Measurements from ENCODE around the gene CARMIL3. TPM values are rescaled to one million over a fixed set of nuclear protein-coding genes. Genes with fewer than 3 reads are reported as not detected.

CARMIL3 gene
- total and polyA plus RNA-seq, 2 experiments from 2014 or later = 3.7 to 11.8 TPM

DNA sequence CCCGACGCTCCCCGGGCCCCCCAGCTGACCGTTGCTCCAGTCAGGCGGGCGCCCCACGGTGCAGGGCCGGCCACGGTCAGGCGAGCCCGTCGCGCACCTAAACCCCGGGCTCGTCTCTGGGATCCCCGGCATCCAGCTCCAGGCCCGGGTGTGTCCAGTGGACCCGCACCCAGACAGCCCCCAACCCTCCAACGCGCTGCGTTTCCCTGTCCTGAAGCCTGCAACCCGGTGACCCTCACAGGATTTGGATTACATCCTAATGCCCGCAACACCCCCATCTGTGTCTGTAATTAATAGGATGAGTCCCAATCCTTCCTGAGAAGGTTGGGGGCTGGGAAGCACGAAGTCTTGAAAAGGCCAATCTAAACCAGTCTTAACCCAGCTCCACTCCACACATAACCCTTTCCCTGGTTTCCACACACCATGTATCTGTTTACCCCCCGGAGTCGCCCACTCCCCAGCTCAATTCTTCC lies 30.0 kb downstream of the CARMIL3 start:
- peaks cover 34% of the 10 kb centered on the region for H3K4me1 Mint-ChIP-seq
- no peak for DNase-seq (ENCODE audit: low spot score)
- H3K27ac Mint-ChIP-seq = no peak overlapping the region
- peaks cover 14% of the 10 kb centered on the region; the same call in 1 of the 2 replicates for H3K27me3 ChIP-seq (ENCODE audit: insufficient read depth)
- H3F3A ChIP-seq (replicated peaks; ENCODE audit: low read depth) = peaks cover 15% of the 10 kb centered on the region; the same call in 1 of the 2 replicates
- no peaks in the 10 kb centered on the region for H3K79me2 ChIP-seq (replicated peaks; ENCODE audit: insufficient read depth)
- no peak for TF ChIP-seq CREB1 (CRISPR knock-in tag; IDR thresholded peaks at IDR 0.05; ENCODE audit: low read depth)
- H3K36me3 Mint-ChIP-seq (ENCODE audit: low read depth) = no peaks in the 10 kb centered on the region; the same call in 2 of the 3 replicates
- no peaks in the 10 kb centered on the region for H3K36me3 ChIP-seq (ENCODE audit: insufficient read depth)
- H2AFZ ChIP-seq = peak overlapping the region; percentile 94
- no peak overlapping the region for H3K27ac ChIP-seq (ENCODE audit: low read depth)
- peak overlapping the region; percentile 76 for H3K4me3 Mint-ChIP-seq
- ATAC-seq = peak; percentile 33
- H3K4me2 ChIP-seq = peak overlapping the region; percentile 95
- peaks cover 40% of the 10 kb centered on the region for H3K27me3 Mint-ChIP-seq (ENCODE audit: insufficient read depth, low read depth, poor library complexity)
- no peaks in the 10 kb centered on the region for H3K9me2 ChIP-seq (ENCODE audit: insufficient read depth)
- peaks cover 19% of the 10 kb centered on the region for H3K4me1 ChIP-seq (ENCODE audit: insufficient read depth)
- no peaks in the 10 kb centered on the region for H4K20me1 ChIP-seq (replicated peaks; ENCODE audit: insufficient read depth)
- no peaks in the 10 kb centered on the region for H3K9me3 Mint-ChIP-seq
- peak overlapping the region; percentile 83 for H3K4me3 ChIP-seq

GRCh38 chr14:24082411-24083080 lies 30.7 kb downstream of the CARMIL3 start:
- ATAC-seq (no peak), DNase-seq (ENCODE audit: low spot score) (no peak)
- peak overlapping the region; percentile 95; the same call in 1 of the 2 replicates for H3K4me2 ChIP-seq
- no peaks in the 10 kb centered on the region for H3K9me2 ChIP-seq (ENCODE audit: insufficient read depth)
- H4K20me1 ChIP-seq (replicated peaks; ENCODE audit: insufficient read depth) = no peaks in the 10 kb centered on the region
- H2AFZ ChIP-seq = no peak overlapping the region; the same call in 1 of the 2 replicates
- Mint-ChIP-seq H3K9me3 (no peaks in the 10 kb centered on the region), H3K36me3 (ENCODE audit: low read depth) (no peaks in the 10 kb centered on the region; the same call in 2 of the 3 replicates), H3K4me3 (peak overlapping the region; percentile 76), H3K27me3 (ENCODE audit: insufficient read depth, low read depth, poor library complexity) (peaks cover 36% of the 10 kb centered on the region), H3K27ac (no peak overlapping the region), H3K4me1 (peaks cover 34% of the 10 kb centered on the region)
- no peak overlapping the region for H3K27ac ChIP-seq (ENCODE audit: low read depth)
- H3K4me1 ChIP-seq (ENCODE audit: insufficient read depth) = peaks cover 19% of the 10 kb centered on the region
- no peaks in the 10 kb centered on the region for H3K79me2 ChIP-seq (replicated peaks; ENCODE audit: insufficient read depth)
- H3F3A ChIP-seq (replicated peaks; ENCODE audit: low read depth) = peaks cover 15% of the 10 kb centered on the region; the same call in 1 of the 2 replicates
- peak overlapping the region; percentile 83; the same call in 1 of the 2 replicates for H3K4me3 ChIP-seq
- H3K36me3 ChIP-seq (ENCODE audit: insufficient read depth) = no peaks in the 10 kb centered on the region
- H3K27me3 ChIP-seq (ENCODE audit: insufficient read depth) = peaks cover 14% of the 10 kb centered on the region; the same call in 1 of the 2 replicates
- TF ChIP-seq EZH2 (IDR thresholded peaks at IDR 0.05; ENCODE audit: low read depth, unreplicated experiment) = no peak

- Histone ChIP-seq H3K27ac (ENCODE audit: low read depth) (no peak overlapping the region), H3F3A (replicated peaks; ENCODE audit: low read depth) (peaks cover 15% of the 10 kb centered on the region; the same call in 1 of the 2 replicates), H3K9me2 (ENCODE audit: insufficient read depth) (no peaks in the 10 kb centered on the region), H2AFZ (no peak overlapping the region), H3K79me2 (replicated peaks; ENCODE audit: insufficient read depth) (no peaks in the 10 kb centered on the region), H3K4me2 (no peak overlapping the region), H3K27me3 (ENCODE audit: insufficient read depth) (peaks cover 14% of the 10 kb centered on the region; the same call in 1 of the 2 replicates), H3K4me1 (ENCODE audit: insufficient read depth) (peaks cover 19% of the 10 kb centered on the region), H3K4me3 (no peak overlapping the region), H3K36me3 (ENCODE audit: insufficient read depth) (no peaks in the 10 kb centered on the region), H4K20me1 (replicated peaks; ENCODE audit: insufficient read depth) (no peaks in the 10 kb centered on the region)
- TF ChIP-seq ZNF462 (CRISPR knock-in tag; IDR thresholded peaks at IDR 0.05) (no peak), STAT1 (IDR thresholded peaks at IDR 0.05; ENCODE audit: unreplicated experiment) (no peak)
- ATAC-seq = no peak
- Mint-ChIP-seq H3K4me3 (no peak overlapping the region), H3K9me3 (no peaks in the 10 kb centered on the region), H3K4me1 (peaks cover 27% of the 10 kb centered on the region), H3K27me3 (ENCODE audit: insufficient read depth, low read depth, poor library complexity) (peaks cover 31% of the 10 kb centered on the region), H3K27ac (no peak overlapping the region), H3K36me3 (ENCODE audit: low read depth) (no peaks in the 10 kb centered on the region; the same call in 2 of the 3 replicates)
- DNase-seq (ENCODE audit: low spot score) = no peak
These were observed 31.7 kb downstream of the CARMIL3 start for GRCh38 chr14:24083462-24083861.
